GM23338 (cell line): ENCODE measurements around the gene DIDO1. TPM values are rescaled to one million over a fixed set of nuclear protein-coding genes. Genes with fewer than 3 reads are reported as not detected.

Experiments
- ATAC-seq: fragments of 200-7000 bp; cut with Tn5 transposase; 3 replicates; pipeline ENCODE4 v1.9.1; 2020
- DNase-seq: peaks from one replicate; pipeline ENCODE4 v3.0.0-alpha.2; 2015; ENCODE audit warnings: low spot score
- H2AFZ ChIP-seq: fragments of 200-600 bp; sonication (generic); 2 replicates; pipeline ENCODE4 v1.8.0; 2016; ENCODE audit warnings: antibody characterized with exemption, mild to moderate bottlenecking, moderate library complexity
- H3F3A ChIP-seq: fragments of 200-600 bp; sonication (generic); replicated peaks from 2 replicates; pipeline ENCODE4 v1.8.0; 2017; ENCODE audit warnings: antibody characterized with exemption, mixed run types, low read depth
- H3K27ac ChIP-seq: fragments of 200-600 bp; sonication (generic); 2 replicates; pipeline ENCODE4 v1.6.1; 2016; ENCODE audit warnings: low read depth
- H3K27me3 ChIP-seq: fragments of 200-600 bp; sonication (generic); 2 replicates; pipeline ENCODE4 v1.8.0; 2016; ENCODE audit warnings: mild to moderate bottlenecking, mixed run types, moderate library complexity; ENCODE audit not compliant: insufficient read depth
- H3K36me3 ChIP-seq: fragments of 200-600 bp; sonication (generic); 2 replicates; pipeline ENCODE4 v1.8.0; 2016; ENCODE audit warnings: mild to moderate bottlenecking; ENCODE audit not compliant: insufficient read depth
- H3K4me1 ChIP-seq: fragments of 200-600 bp; sonication (generic); 2 replicates; pipeline ENCODE4 v1.8.0; 2016; ENCODE audit warnings: mild to moderate bottlenecking, moderate library complexity; ENCODE audit not compliant: insufficient read depth
- H3K4me2 ChIP-seq: fragments of 200-600 bp; sonication (generic); 2 replicates; pipeline ENCODE4 v1.7.1; 2017; ENCODE audit warnings: mixed run types
- H3K4me3 ChIP-seq: fragments of 200-600 bp; sonication (generic); 2 replicates; pipeline ENCODE4 v1.6.1; 2016; ENCODE audit warnings: mixed run types
- H3K79me2 ChIP-seq: fragments of 200-600 bp; sonication (generic); replicated peaks from 2 replicates; pipeline ENCODE4 v1.8.0; 2017; ENCODE audit warnings: mild to moderate bottlenecking; ENCODE audit not compliant: insufficient read depth
- H3K9me2 ChIP-seq: fragments of 200-600 bp; sonication (generic); 2 replicates; pipeline ENCODE4 v1.8.0; 2017; ENCODE audit not compliant: insufficient read depth
- H4K20me1 ChIP-seq: fragments of 200-600 bp; sonication (generic); replicated peaks from 2 replicates; pipeline ENCODE4 v1.8.0; 2017; ENCODE audit warnings: mild to moderate bottlenecking; ENCODE audit not compliant: insufficient read depth
- H3K27ac Mint-ChIP-seq: 2 replicates; pipeline ENCODE4 v1.8.0; 2020; ENCODE audit warnings: inconsistent platforms, mild to moderate bottlenecking, moderate library complexity, mixed read lengths
- H3K27me3 Mint-ChIP-seq: 3 replicates; pipeline ENCODE4 v1.8.0; 2022; ENCODE audit warnings: low read depth, mild to moderate bottlenecking, moderate library complexity, mixed read lengths, inconsistent platforms; ENCODE audit not compliant: insufficient read depth, poor library complexity
- H3K36me3 Mint-ChIP-seq: 3 replicates; pipeline ENCODE4 v1.8.0; 2021; ENCODE audit warnings: low read depth, mild to moderate bottlenecking, inconsistent platforms, moderate library complexity, mixed read lengths
- H3K4me1 Mint-ChIP-seq: 3 replicates; pipeline ENCODE4 v1.8.0; 2020; ENCODE audit warnings: mild to moderate bottlenecking, inconsistent platforms, mixed read lengths
- H3K4me3 Mint-ChIP-seq: 3 replicates; pipeline ENCODE4 v1.8.0; 2021; ENCODE audit warnings: moderate library complexity, mild to moderate bottlenecking, inconsistent platforms, mixed read lengths
- H3K9me3 Mint-ChIP-seq: 3 replicates; pipeline ENCODE4 v1.8.0; 2020; ENCODE audit warnings: moderate library complexity, mild to moderate bottlenecking, inconsistent platforms, mixed read lengths
- CREB1 ChIP-seq: fragments of 250-450 bp; sonication (Bioruptor Pico); IDR thresholded peaks from 2 replicates; pipeline ENCODE4 v1.5.0; 2020; ENCODE audit warnings: low read depth, mild to moderate bottlenecking, moderate library complexity
- EZH2 ChIP-seq: fragments of 200-600 bp; sonication (generic); IDR thresholded peaks from one replicate; pipeline ENCODE4 v1.8.0; 2017; ENCODE audit warnings: antibody characterized with exemption, mild to moderate bottlenecking, low read depth; ENCODE audit not compliant: unreplicated experiment
- JUNB ChIP-seq: IDR thresholded peaks from one replicate; pipeline ENCODE4 v1.6.1; 2016; ENCODE audit warnings: antibody characterized with exemption; ENCODE audit not compliant: unreplicated experiment
- NANOG ChIP-seq: IDR thresholded peaks from 2 replicates; pipeline ENCODE4 v1.6.1; 2016; ENCODE audit warnings: antibody characterized with exemption, borderline replicate concordance
- STAT1 ChIP-seq: IDR thresholded peaks from one replicate; pipeline ENCODE4 v1.6.1; 2016; ENCODE audit warnings: antibody characterized with exemption; ENCODE audit not compliant: unreplicated experiment
- ZNF114 ChIP-seq: fragments of 250-450 bp; sonication (Bioruptor Pico); IDR thresholded peaks from 2 replicates; pipeline ENCODE4 v1.5.0; 2020; ENCODE audit warnings: mild to moderate bottlenecking, moderate library complexity
- ZNF331 ChIP-seq: fragments of 250-450 bp; sonication (Bioruptor Pico); IDR thresholded peaks from 2 replicates; pipeline ENCODE4 v1.5.0; 2020; ENCODE audit warnings: low read depth, mild to moderate bottlenecking, moderate library complexity
- polyA plus RNA-seq: library from polyadenylated mRNA; unstranded; fragments of >200 nt; fragmentation: Nextera tagmentation; extraction: Ambion mirVana; gene quantifications from 2 replicates; pipeline ENCODE4 v1.2.1, GENCODE V29; 2016
- total RNA-seq: library from RNA; depleted of rRNA; stranded (reverse); fragments of >200 nt; shearing (Covaris generic); gene quantifications from 2 replicates; pipeline ENCODE4 v1.2.3, GENCODE V29; 2014
- TF ChIP-seq, protein P1 (sequence below): IDR thresholded peaks from one replicate; pipeline ENCODE4 v1.6.1; 2018; ENCODE audit warnings: antibody characterized with exemption; ENCODE audit not compliant: unreplicated experiment
- TF ChIP-seq, protein P2 (sequence below): IDR thresholded peaks from 2 replicates; pipeline ENCODE4 v1.6.1; 2016; ENCODE audit warnings: antibody characterized with exemption
- TF ChIP-seq, protein P3 (sequence below): fragments of 250-450 bp; sonication (Bioruptor Pico); IDR thresholded peaks from 2 replicates; pipeline ENCODE4 v1.5.0; 2020; ENCODE audit warnings: mild to moderate bottlenecking, moderate library complexity
- TF ChIP-seq, protein P4 (sequence below), 2 experiments: fragments of 200-600 bp in 1 of 2; sonication (generic) in 1 of 2; conservative IDR thresholded peaks; 2 replicates each; pipeline versions ENCODE4 v1.5.1 to v1.6.1; 2016 to 2017; ENCODE audit warnings: antibody characterized with exemption in 2 of 2, low read depth in 2 of 2, mild to moderate bottlenecking in 2 of 2, moderate library complexity in 1 of 2

Gene DIDO1
- total and polyA plus RNA-seq, 2 experiments from 2014 or later: 72.4 to 162 TPM

DNA sequence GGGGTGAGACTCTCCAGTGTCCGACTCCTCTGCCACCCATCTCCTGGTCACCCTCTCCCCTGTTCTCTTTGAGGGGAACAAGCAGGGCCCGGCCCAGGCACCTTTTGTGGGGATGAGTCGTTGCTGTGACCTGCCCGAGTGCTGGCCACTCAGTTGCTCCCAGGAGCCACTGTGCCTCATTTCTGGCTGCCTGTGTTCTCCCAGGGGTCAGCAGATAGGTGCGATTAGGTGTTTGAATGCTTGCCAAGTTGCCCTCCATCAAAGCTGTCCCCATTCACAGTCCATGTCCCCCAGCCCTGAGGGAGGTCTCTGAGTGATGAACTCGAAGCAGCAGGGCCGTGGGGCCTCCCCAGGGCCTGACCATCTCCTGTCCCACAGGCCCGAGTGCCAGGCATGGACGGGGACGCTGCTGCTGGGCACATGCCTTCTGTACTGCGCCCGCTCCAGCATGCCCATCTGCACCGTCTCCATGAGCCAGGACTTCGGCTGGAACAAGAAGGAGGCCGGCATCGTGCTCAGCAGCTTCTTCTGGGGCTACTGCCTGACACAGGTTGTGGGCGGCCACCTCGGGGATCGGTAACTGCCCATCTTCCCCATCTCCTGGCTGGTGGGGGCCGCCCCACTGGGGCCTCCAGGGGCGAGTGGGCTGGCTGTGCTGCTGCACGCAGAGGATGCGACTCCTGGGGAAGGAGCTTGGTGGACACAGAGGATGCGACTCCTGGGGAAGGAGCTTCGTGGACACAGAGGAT is 30.3 kb upstream of the DIDO1 start:
- Histone ChIP-seq H3F3A (0 out of 2 replicates have a peak, but pooled peaks cover 12% of the 10 kb centered on the region), H4K20me1 (no peaks in the 10 kb centered on the region; the same call in none of the 2 replicates), H3K79me2 (peaks cover 19% of the 10 kb centered on the region), H3K4me2 (no peak overlapping the region), H3K27me3 (no peaks in the 10 kb centered on the region), H2AFZ (no peak overlapping the region), H3K4me1 (peaks cover 19% of the 10 kb centered on the region), H3K36me3 (no peaks in the 10 kb centered on the region), H3K9me2 (no peaks in the 10 kb centered on the region), H3K27ac (no peak overlapping the region), H3K4me3 (no peak overlapping the region)
- H3K36me3 Mint-ChIP-seq: peaks cover 8% of the 10 kb centered on the region; the same call in 2 of the 3 replicates
- peaks cover 15% of the 10 kb centered on the region for H3K27me3 Mint-ChIP-seq
- peaks cover 17% of the 10 kb centered on the region for H3K4me1 Mint-ChIP-seq
- TF ChIP-seq JUNB: no peak
- TF ChIP-seq, protein P1, sequence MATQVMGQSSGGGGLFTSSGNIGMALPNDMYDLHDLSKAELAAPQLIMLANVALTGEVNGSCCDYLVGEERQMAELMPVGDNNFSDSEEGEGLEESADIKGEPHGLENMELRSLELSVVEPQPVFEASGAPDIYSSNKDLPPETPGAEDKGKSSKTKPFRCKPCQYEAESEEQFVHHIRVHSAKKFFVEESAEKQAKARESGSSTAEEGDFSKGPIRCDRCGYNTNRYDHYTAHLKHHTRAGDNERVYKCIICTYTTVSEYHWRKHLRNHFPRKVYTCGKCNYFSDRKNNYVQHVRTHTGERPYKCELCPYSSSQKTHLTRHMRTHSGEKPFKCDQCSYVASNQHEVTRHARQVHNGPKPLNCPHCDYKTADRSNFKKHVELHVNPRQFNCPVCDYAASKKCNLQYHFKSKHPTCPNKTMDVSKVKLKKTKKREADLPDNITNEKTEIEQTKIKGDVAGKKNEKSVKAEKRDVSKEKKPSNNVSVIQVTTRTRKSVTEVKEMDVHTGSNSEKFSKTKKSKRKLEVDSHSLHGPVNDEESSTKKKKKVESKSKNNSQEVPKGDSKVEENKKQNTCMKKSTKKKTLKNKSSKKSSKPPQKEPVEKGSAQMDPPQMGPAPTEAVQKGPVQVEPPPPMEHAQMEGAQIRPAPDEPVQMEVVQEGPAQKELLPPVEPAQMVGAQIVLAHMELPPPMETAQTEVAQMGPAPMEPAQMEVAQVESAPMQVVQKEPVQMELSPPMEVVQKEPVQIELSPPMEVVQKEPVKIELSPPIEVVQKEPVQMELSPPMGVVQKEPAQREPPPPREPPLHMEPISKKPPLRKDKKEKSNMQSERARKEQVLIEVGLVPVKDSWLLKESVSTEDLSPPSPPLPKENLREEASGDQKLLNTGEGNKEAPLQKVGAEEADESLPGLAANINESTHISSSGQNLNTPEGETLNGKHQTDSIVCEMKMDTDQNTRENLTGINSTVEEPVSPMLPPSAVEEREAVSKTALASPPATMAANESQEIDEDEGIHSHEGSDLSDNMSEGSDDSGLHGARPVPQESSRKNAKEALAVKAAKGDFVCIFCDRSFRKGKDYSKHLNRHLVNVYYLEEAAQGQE: no peak
- no peak for TF ChIP-seq CREB1 (CRISPR knock-in tag)
- TF ChIP-seq EZH2: no peak
- TF ChIP-seq, protein P2, sequence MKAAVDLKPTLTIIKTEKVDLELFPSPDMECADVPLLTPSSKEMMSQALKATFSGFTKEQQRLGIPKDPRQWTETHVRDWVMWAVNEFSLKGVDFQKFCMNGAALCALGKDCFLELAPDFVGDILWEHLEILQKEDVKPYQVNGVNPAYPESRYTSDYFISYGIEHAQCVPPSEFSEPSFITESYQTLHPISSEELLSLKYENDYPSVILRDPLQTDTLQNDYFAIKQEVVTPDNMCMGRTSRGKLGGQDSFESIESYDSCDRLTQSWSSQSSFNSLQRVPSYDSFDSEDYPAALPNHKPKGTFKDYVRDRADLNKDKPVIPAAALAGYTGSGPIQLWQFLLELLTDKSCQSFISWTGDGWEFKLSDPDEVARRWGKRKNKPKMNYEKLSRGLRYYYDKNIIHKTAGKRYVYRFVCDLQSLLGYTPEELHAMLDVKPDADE: no peak
- TF ChIP-seq ZNF331 (CRISPR knock-in tag): no peak
- TF ChIP-seq, protein P3, sequence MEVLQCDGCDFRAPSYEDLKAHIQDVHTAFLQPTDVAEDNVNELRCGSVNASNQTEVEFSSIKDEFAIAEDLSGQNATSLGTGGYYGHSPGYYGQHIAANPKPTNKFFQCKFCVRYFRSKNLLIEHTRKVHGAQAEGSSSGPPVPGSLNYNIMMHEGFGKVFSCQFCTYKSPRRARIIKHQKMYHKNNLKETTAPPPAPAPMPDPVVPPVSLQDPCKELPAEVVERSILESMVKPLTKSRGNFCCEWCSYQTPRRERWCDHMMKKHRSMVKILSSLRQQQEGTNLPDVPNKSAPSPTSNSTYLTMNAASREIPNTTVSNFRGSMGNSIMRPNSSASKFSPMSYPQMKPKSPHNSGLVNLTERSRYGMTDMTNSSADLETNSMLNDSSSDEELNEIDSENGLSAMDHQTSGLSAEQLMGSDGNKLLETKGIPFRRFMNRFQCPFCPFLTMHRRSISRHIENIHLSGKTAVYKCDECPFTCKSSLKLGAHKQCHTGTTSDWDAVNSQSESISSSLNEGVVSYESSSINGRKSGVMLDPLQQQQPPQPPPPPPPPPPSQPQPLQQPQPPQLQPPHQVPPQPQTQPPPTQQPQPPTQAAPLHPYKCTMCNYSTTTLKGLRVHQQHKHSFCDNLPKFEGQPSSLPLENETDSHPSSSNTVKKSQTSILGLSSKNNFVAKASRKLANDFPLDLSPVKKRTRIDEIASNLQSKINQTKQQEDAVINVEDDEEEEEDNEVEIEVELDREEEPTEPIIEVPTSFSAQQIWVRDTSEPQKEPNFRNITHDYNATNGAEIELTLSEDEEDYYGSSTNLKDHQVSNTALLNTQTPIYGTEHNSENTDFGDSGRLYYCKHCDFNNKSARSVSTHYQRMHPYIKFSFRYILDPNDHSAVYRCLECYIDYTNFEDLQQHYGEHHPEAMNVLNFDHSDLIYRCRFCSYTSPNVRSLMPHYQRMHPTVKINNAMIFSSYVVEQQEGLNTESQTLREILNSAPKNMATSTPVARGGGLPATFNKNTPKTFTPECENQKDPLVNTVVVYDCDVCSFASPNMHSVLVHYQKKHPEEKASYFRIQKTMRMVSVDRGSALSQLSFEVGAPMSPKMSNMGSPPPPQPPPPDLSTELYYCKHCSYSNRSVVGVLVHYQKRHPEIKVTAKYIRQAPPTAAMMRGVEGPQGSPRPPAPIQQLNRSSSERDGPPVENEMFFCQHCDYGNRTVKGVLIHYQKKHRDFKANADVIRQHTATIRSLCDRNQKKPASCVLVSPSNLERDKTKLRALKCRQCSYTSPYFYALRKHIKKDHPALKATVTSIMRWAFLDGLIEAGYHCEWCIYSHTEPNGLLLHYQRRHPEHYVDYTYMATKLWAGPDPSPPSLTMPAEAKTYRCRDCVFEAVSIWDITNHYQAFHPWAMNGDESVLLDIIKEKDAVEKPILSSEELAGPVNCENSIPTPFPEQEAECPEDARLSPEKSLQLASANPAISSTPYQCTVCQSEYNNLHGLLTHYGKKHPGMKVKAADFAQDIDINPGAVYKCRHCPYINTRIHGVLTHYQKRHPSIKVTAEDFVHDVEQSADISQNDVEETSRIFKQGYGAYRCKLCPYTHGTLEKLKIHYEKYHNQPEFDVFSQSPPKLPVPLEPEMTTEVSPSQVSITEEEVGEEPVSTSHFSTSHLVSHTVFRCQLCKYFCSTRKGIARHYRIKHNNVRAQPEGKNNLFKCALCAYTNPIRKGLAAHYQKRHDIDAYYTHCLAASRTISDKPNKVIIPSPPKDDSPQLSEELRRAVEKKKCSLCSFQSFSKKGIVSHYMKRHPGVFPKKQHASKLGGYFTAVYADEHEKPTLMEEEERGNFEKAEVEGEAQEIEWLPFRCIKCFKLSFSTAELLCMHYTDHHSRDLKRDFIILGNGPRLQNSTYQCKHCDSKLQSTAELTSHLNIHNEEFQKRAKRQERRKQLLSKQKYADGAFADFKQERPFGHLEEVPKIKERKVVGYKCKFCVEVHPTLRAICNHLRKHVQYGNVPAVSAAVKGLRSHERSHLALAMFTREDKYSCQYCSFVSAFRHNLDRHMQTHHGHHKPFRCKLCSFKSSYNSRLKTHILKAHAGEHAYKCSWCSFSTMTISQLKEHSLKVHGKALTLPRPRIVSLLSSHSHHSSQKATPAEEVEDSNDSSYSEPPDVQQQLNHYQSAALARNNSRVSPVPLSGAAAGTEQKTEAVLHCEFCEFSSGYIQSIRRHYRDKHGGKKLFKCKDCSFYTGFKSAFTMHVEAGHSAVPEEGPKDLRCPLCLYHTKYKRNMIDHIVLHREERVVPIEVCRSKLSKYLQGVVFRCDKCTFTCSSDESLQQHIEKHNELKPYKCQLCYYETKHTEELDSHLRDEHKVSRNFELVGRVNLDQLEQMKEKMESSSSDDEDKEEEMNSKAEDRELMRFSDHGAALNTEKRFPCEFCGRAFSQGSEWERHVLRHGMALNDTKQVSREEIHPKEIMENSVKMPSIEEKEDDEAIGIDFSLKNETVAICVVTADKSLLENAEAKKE: no peak
- no peak for TF ChIP-seq ZNF114 (CRISPR knock-in tag)
- no peak for TF ChIP-seq STAT1
- no peak for TF ChIP-seq NANOG
- TF ChIP-seq, protein P4, sequence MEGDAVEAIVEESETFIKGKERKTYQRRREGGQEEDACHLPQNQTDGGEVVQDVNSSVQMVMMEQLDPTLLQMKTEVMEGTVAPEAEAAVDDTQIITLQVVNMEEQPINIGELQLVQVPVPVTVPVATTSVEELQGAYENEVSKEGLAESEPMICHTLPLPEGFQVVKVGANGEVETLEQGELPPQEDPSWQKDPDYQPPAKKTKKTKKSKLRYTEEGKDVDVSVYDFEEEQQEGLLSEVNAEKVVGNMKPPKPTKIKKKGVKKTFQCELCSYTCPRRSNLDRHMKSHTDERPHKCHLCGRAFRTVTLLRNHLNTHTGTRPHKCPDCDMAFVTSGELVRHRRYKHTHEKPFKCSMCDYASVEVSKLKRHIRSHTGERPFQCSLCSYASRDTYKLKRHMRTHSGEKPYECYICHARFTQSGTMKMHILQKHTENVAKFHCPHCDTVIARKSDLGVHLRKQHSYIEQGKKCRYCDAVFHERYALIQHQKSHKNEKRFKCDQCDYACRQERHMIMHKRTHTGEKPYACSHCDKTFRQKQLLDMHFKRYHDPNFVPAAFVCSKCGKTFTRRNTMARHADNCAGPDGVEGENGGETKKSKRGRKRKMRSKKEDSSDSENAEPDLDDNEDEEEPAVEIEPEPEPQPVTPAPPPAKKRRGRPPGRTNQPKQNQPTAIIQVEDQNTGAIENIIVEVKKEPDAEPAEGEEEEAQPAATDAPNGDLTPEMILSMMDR (conservative IDR thresholded peaks at IDR 0.05; ENCODE audit: low read depth in 2 of 2): no peak
- DNase-seq (no peak), ATAC-seq (no peak)
- H3K27ac Mint-ChIP-seq: no peak overlapping the region
- no peaks in the 10 kb centered on the region for H3K9me3 Mint-ChIP-seq
- no peak overlapping the region for H3K4me3 Mint-ChIP-seq
